ENCODE data around the gene NR1H2.

GRCh38 chr19:50402544-50403301, 26.5 kb downstream of the NR1H2 start:
- TF ChIP-seq FOXK2 (IDR thresholded peaks at IDR 0.05) (no peak), BHLHE40 (IDR thresholded peaks at IDR 0.05; ENCODE audit: borderline replicate concordance) (no peak), SP1 (IDR thresholded peaks at IDR 0.05) (no peak), TARDBP (IDR thresholded peaks at IDR 0.05) (no peak), CTBP1 (IDR thresholded peaks at IDR 0.05; ENCODE audit: borderline replicate concordance) (no peak), SUZ12 (IDR thresholded peaks at IDR 0.05) (no peak), PKNOX1 (IDR thresholded peaks at IDR 0.05) (no peak), FOXM1 (IDR thresholded peaks at IDR 0.05; ENCODE audit: borderline replicate concordance) (no peak), ZNF384 (IDR thresholded peaks at IDR 0.05) (no peak), ELF4 (IDR thresholded peaks at IDR 0.05) (no peak), HDGF (IDR thresholded peaks at IDR 0.05; ENCODE audit: borderline replicate concordance) (no peak), ARNT (IDR thresholded peaks at IDR 0.05) (no peak), FOXA1 (IDR thresholded peaks at IDR 0.05) (no peak)
